BLaER1 (cell line): ENCODE results near the gene POM121L2.

Source experiments
- H3K27ac ChIP-seq: shearing (Covaris generic); formaldehyde crosslinking; 2 replicates; pipeline ENCODE4 v1.8.1; 2022
- H3K27me3 ChIP-seq: shearing (Covaris generic); formaldehyde crosslinking; 2 replicates; pipeline ENCODE4 v1.8.1; 2022
- H3K36me3 ChIP-seq: shearing (Covaris generic); formaldehyde crosslinking; 2 replicates; pipeline ENCODE4 v1.8.1; 2022
- H3K4me1 ChIP-seq: shearing (Covaris generic); formaldehyde crosslinking; 2 replicates; pipeline ENCODE4 v1.8.1; 2022
- H3K4me2 ChIP-seq: shearing (Covaris generic); formaldehyde crosslinking; 2 replicates; pipeline ENCODE4 v1.8.1; 2022
- H3K4me3 ChIP-seq: shearing (Covaris generic); formaldehyde crosslinking; 2 replicates; pipeline ENCODE4 v1.8.1; 2022
- H3K9ac ChIP-seq: shearing (Covaris generic); formaldehyde crosslinking; 2 replicates; pipeline ENCODE4 v1.8.1; 2022
- H3K9me3 ChIP-seq: shearing (Covaris generic); formaldehyde crosslinking; 2 replicates; pipeline ENCODE4 v1.8.1; 2022
- H4K20me1 ChIP-seq: shearing (Covaris generic); formaldehyde crosslinking; 2 replicates; pipeline ENCODE4 v1.8.1; 2022
- Cebpa-rat ChIP-seq: shearing (Covaris generic); IDR thresholded peaks from 2 replicates; pipeline ENCODE4 v1.8.1; 2022

POM121L2 gene

GRCh38 chr6:27321370-27321769, 9.3 kb upstream of the POM121L2 start:
- Histone ChIP-seq H4K20me1 (no peaks in the 10 kb centered on the region), H3K36me3 (no peaks in the 10 kb centered on the region), H3K4me3 (no peak overlapping the region), H3K27me3 (no peaks in the 10 kb centered on the region), H3K27ac (no peak overlapping the region), H3K9me3 (no peaks in the 10 kb centered on the region), H3K4me1 (no peaks in the 10 kb centered on the region), H3K9ac (no peak overlapping the region), H3K4me2 (no peak overlapping the region)
- no peak for TF ChIP-seq Cebpa-rat

GRCh38 chr6:27318973-27319372, 6.9 kb upstream of the POM121L2 start:
- no peaks in the 10 kb centered on the region for H3K4me1 ChIP-seq
- H3K27ac ChIP-seq: no peak overlapping the region
- no peaks in the 10 kb centered on the region for H3K27me3 ChIP-seq
- H3K9ac ChIP-seq: no peak overlapping the region
- H3K4me3 ChIP-seq: no peak overlapping the region
- H3K36me3 ChIP-seq: no peaks in the 10 kb centered on the region
- no peak for TF ChIP-seq Cebpa-rat
- H3K9me3 ChIP-seq: no peaks in the 10 kb centered on the region
- H4K20me1 ChIP-seq: no peaks in the 10 kb centered on the region
- H3K4me2 ChIP-seq: no peak overlapping the region

GRCh38 chr6:27314046-27314445, 2.0 kb upstream of the POM121L2 start:
- TF ChIP-seq Cebpa-rat: no peak
- Histone ChIP-seq H3K4me1 (no peaks in the 10 kb centered on the region), H3K4me3 (no peak overlapping the region), H4K20me1 (no peaks in the 10 kb centered on the region), H3K9ac (no peak overlapping the region), H3K36me3 (no peaks in the 10 kb centered on the region), H3K27me3 (0 out of 2 replicates have a peak, but pooled peaks cover 7% of the 10 kb centered on the region), H3K4me2 (no peak overlapping the region), H3K9me3 (peaks cover 11% of the 10 kb centered on the region), H3K27ac (no peak overlapping the region)

DNA sequence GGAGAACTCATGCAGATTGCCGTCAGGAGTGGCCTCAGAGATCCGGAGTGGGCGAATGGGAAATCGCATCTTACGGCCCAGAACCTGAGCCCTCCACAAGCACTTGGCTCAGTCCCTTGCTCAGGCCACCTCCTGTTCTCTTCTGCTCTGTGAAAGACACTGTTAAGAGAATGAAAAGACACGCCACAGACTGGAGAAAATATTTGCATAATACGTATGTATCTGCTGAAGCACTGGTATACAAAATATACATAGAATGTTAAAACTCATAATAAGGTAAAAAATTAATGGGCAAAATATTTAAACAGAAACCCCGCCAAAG, 838 bp upstream of the POM121L2 start:
- Histone ChIP-seq H3K27me3 (0 out of 2 replicates have a peak, but pooled peaks cover 7% of the 10 kb centered on the region), H3K4me2 (peak overlapping the region; percentile 71), H3K4me3 (peak overlapping the region; percentile 67), H4K20me1 (no peaks in the 10 kb centered on the region), H3K27ac (no peak overlapping the region), H3K9ac (no peak overlapping the region), H3K36me3 (no peaks in the 10 kb centered on the region), H3K9me3 (peaks cover 11% of the 10 kb centered on the region), H3K4me1 (no peaks in the 10 kb centered on the region)
- no peak for TF ChIP-seq Cebpa-rat

DNA sequence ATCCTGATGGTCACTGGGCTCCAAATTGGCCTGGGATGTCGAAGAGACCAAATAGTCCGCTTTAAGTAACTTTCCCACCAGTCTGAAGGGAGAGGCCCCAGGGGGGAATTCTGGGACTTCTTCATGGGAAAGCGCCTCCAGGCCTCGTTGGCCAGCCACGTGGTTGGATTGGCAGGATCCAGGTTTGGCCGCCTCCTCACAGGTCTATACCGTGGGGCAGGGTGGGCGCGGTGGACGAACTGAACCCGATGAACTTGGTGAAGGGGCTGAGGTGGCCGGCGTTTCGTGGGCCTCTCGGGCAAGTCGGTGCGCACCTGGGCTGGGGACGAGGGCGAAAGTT, 297 bp downstream of the POM121L2 start:
- peaks cover 11% of the 10 kb centered on the region for H3K9me3 ChIP-seq
- no peaks in the 10 kb centered on the region for H4K20me1 ChIP-seq
- H3K4me1 ChIP-seq: no peaks in the 10 kb centered on the region
- H3K36me3 ChIP-seq: no peaks in the 10 kb centered on the region
- peak overlapping the region; percentile 71 for H3K4me2 ChIP-seq
- no peak overlapping the region for H3K9ac ChIP-seq
- H3K27me3 ChIP-seq: 0 out of 2 replicates have a peak, but pooled peaks cover 7% of the 10 kb centered on the region
- peak overlapping the region; percentile 67 for H3K4me3 ChIP-seq
- H3K27ac ChIP-seq: no peak overlapping the region
- TF ChIP-seq Cebpa-rat: no peak

- H3K4me3 ChIP-seq: no peak overlapping the region
- no peaks in the 10 kb centered on the region for H3K36me3 ChIP-seq
- H3K9ac ChIP-seq: no peak overlapping the region
- 0 out of 2 replicates have a peak, but pooled peaks cover 4% of the 10 kb centered on the region for H3K9me3 ChIP-seq
- H3K27me3 ChIP-seq: no peaks in the 10 kb centered on the region
- no peak for TF ChIP-seq Cebpa-rat
- no peak overlapping the region for H3K27ac ChIP-seq
- no peak overlapping the region for H3K4me2 ChIP-seq
- no peaks in the 10 kb centered on the region for H4K20me1 ChIP-seq
- no peaks in the 10 kb centered on the region for H3K4me1 ChIP-seq
Measured at GRCh38 chr6:27303613-27304272, 8.3 kb downstream of the POM121L2 start.

DNA sequence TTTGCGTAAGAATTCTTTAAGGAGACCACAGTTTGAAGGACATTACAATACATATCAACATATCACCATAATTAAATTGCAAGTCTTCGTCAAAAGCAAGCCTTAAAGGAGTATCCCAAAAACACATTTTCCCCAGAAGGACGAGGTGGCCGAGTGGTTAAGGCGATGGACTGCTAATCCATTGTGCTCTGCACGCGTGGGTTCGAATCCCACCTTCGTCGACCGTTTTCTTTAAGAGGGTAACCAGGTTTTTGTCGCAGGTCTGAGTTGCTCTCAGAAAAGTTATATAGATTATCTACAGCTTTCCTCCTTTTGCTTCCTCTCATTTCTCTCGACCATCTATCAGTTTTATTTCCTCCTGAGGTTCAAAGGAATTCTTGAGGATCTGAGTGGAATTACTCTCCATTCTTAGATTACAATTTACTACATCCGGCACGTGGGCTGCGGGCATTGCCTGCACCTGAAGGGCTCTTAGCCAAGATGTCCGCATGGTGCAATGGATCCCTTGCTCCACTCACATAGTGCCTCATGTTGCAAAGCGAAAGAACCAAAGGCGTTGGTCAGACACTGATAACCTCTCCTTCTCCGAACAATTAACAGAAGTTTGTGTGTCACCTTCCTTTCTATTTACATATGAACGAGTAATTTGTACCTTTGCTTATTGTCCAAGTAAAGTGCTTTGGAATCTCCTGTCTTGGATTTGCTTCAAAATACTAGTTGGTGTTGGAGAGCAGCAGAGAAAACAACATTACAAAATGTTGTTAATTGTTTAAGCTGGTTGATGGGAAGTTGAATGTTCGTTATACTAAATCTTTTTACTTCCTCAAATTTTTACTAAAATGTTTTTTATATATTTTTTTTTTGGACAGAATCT, 14.0 kb downstream of the POM121L2 start:
- no peak overlapping the region for H3K4me2 ChIP-seq
- peaks cover 41% of the 10 kb centered on the region for H3K9me3 ChIP-seq
- no peak overlapping the region for H3K9ac ChIP-seq
- no peaks in the 10 kb centered on the region for H3K36me3 ChIP-seq
- H3K27ac ChIP-seq: no peak overlapping the region
- peaks cover 37% of the 10 kb centered on the region for H3K27me3 ChIP-seq
- TF ChIP-seq Cebpa-rat: no peak
- H3K4me1 ChIP-seq: no peaks in the 10 kb centered on the region
- H4K20me1 ChIP-seq: no peaks in the 10 kb centered on the region
- H3K4me3 ChIP-seq: no peak overlapping the region

- no peak for TF ChIP-seq Cebpa-rat
- peaks cover 37% of the 10 kb centered on the region for H3K27me3 ChIP-seq
- H3K9ac ChIP-seq: no peak overlapping the region
- no peaks in the 10 kb centered on the region for H3K4me1 ChIP-seq
- H3K27ac ChIP-seq: no peak overlapping the region
- peaks cover 44% of the 10 kb centered on the region for H3K9me3 ChIP-seq
- H3K4me3 ChIP-seq: no peak overlapping the region
- H3K36me3 ChIP-seq: no peaks in the 10 kb centered on the region
- no peak overlapping the region for H3K4me2 ChIP-seq
- H4K20me1 ChIP-seq: no peaks in the 10 kb centered on the region
Measured at GRCh38 chr6:27297484-27297856, 14.6 kb downstream of the POM121L2 start.

- no peaks in the 10 kb centered on the region for H3K36me3 ChIP-seq
- H3K9me3 ChIP-seq: peaks cover 52% of the 10 kb centered on the region
- no peak overlapping the region for H3K4me3 ChIP-seq
- no peaks in the 10 kb centered on the region for H4K20me1 ChIP-seq
- no peak overlapping the region for H3K27ac ChIP-seq
- H3K9ac ChIP-seq: no peak overlapping the region
- H3K4me2 ChIP-seq: no peak overlapping the region
- no peak for TF ChIP-seq Cebpa-rat
- peaks cover 37% of the 10 kb centered on the region for H3K27me3 ChIP-seq
- no peaks in the 10 kb centered on the region for H3K4me1 ChIP-seq
Measured at GRCh38 chr6:27296106-27296783, 15.8 kb downstream of the POM121L2 start.
